GM04503 (cell line): ENCODE results near the gene GFI1B.
"Not testable (repeated sequence)": the region's sequence is repeated elsewhere in the genome, so short reads cannot be mapped to it uniquely, and the experiment has no call there.

Experiments used
- DNase-seq: peaks from one replicate; pipeline ENCODE4 v3.0.0-alpha.2; 2012; ENCODE audit warnings: low read depth

The GFI1B gene

DNA sequence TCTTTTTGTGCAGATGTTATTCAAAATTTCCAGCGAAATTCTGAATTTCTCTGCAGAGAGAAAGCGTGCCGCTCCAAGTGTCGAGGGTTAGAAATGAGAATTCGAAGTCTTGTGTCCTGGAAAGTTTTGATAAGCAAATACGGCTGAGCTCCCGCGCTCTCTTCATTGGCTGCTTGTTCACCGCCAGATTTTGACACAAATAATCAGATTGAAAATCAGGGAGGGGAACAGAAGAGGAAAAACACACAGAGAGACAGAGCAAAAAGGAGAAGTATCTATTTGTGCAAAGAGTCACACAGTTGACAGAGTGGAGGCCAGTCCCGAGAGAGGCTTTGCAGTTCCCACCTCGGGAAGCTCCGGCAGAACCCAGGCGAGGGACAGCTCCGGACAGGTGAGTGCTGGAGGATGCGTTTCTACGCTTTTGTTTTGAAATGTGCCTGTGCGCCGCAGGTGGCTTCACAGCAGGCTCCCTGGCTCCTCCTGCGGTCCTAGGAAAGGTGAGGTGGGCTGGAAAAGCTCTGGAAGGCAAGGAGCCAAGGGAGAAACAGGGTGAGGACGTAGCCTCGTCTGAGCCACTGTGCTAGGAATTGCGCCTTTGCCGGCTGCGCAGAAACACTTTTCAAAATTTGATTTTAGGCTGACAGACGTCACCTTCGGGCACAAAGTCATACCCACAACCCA lies at the start of gene GFI1B:
Gene GFI1B (plus strand): TSS at position 244 of the 681 bp plus-strand sequence. CDS start 7,985 bp downstream, outside the sequence.
- no peak for DNase-seq

DNA sequence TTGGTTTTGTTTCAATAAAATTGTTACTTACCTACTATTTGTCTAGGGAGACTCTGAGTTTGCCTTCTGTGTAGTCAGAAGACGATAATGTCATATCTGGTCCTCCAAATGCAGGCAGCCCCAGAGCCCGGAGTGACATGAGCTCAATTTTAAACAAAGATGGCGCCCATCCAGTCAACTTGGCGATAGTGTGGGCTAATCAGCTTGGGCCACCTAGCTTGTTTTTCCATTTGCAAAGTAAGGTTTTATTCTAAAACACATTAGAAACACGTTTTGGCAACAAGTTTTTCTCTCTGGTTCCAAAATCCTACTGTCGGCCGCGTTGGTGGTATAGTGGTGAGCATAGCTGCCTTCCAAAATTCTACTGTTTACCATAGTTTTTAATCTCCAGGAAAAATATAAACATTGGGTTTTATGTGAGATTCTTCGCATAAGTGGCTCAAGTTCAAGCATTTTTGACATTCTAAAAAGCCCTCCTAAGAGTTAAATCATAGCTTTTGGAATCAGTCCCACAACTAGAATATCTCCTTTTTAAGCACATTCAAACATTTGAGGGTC lies 47.2 kb upstream of the GFI1B start:
- no peak for DNase-seq

DNA sequence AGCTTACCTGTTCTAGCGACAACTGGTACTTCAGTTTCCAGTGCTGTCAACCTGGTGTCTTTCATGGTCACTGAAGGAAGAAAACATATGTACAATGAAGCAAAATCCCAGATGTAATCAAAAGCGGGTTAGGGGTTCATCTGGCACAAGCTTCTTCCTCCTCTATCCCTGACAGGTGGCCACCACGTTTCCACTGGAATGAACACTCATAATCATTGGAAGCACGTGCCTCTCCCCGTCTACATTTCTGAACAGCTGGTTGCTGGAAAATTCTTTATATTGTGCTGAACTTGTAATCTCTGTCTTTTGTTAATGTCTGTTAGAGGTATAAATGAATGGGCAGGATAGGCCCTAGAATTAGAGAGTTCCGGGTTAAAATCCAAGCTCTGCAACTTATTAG lies 43.5 kb upstream of the GFI1B start:
- DNase-seq, result no peak

DNA sequence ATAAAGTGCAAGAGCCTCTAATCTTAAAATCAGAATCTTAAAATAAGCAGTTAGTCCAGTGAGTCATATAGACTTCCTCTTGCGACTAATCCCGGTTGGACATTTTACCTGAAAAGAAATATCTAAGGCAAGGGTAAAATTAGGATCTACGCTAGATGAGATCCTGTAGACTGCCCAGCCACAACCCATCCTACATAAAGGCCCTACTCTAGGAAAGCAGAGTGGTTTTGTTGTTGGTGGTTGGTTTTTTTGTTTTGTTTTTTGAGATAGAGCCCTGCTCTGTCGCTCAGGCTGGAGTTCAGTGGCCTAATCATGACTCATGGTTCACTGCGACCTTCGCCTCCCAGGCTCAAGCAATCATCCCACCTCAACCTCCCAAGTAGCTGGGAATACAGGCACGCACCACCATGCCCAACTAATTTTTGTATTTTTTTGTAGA lies 41.0 kb upstream of the GFI1B start:
- no peak for DNase-seq

DNA sequence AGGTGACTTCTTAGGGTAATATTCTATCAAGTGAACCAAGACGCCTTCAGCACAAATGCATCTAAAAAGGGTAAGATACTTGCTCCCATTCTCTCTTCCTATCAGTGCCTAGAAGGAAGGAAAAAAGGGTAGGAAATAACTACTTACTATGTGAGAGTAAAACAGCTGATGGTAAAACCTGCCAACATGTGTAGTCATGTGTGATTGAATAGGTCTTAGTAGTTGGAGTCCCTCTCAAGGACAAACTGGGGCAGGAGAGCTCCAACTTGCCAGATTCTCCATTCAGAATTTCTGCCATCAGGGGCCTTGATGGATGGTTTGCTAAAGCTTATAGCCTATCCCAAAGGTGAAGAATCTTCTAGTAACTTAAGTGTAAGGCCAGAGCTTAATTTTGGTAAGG lies 39.3 kb upstream of the GFI1B start:
- DNase-seq, result no peak

DNA sequence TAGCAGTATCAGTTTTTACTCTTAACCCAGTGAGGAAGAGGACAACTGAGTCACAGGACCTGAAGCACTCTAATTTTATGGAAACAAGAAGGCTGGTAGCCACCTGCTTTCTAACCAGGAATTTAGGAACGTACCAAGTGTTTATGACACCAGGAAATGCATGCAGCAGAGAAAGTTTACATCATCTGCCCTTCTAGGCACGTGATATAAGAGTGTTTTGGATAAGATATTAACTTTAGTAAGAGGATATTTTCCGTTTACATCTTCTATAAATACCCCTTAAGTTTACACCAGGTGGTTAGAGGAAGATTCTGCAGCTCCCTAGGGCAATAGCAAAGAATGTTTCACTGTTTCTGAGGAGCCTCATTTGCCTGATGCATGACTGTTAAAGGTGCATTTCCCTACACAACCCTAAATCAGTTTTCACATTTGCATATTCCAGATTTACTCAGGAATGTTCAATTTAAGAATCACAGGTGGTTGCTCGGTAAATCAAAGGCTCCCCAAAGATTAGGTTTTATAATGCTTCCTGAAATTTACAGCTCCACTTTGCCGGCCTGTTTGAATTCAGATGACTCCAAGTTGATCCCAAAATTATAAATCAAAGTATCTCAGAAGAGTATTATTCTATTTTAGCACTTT lies 35.8 kb upstream of the GFI1B start:
- DNase-seq, result no peak

DNA sequence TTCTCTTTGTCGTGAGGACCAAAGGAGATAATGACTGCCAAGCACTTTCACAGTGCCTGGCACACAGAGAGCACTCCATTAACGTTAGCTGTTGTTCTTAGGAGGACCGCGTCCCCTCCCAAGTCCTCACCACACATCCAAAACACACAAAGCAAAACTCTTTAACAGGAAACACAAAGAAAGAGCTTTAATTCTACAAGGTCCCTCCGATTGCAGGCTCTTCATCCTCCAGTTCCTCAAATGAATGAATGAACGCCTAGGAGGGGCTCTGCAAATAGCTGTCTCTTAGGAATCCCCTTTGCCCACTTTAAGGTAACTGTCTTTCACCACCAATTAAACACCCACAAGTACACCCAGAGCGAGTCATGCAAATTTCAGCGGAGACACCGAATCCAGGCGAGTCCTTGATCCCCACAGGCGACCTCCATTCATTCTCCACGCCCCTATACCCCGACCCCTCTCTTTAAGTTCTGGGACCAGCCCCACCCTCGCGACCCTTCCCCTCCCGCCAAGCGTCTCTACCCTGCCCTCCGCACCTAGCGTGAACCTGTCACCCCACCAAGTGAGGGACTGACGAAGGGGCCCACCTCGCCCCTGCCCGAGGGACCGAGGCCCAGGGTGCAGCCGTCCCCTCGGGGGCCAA lies 34.7 kb upstream of the GFI1B start:
- DNase-seq, result no peak

DNA sequence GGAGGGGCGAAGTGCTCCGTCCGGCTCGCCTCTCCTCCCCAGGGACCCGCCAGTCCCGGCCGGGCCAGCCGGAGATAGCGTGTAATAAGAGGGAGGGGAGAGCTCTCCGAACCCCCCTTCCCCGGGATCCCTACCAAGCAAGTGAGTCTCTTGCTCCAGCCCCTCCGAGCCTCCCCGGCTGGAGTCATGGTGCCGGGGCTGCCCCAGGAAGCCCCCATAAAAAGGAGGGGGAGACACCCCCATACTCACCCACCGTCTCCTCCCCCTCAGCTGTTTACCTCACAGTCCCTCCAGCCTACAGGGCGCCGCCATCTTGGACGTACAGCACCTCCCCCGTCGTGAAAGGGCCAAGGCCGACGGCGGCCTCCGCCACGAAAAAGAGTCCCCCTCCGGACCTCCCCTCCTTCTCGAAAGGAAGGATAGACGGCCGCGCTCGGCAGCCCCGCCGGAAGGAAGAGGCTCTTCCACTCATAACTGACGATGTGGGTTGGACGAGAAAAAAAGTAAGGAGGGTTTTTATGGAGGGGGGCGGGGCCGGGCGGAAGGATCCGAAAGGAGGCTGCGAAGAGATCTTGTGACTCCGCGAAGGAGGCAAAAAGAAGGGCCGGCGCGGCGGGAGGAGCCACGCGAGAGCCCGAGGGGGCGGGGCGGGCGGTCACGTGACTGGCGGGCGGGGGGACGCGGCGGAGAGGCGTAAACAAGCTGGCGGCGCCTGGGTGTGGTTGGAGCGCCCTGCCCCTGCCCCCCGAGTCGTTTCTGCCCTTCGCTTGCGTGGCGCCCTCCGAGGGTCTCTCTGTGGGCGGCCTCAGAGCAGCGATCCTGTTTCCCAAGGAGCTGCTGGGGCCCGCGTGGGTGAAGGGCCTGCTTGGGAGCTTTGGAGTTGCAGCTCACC lies 34.0 kb upstream of the GFI1B start, which contains the start of gene TSC1:
Gene TSC1 (minus strand): TSS at position 323 of the 892 bp plus-strand sequence. CDS start 15,744 bp downstream, outside the sequence.
- peak; percentile 81 for DNase-seq

DNA sequence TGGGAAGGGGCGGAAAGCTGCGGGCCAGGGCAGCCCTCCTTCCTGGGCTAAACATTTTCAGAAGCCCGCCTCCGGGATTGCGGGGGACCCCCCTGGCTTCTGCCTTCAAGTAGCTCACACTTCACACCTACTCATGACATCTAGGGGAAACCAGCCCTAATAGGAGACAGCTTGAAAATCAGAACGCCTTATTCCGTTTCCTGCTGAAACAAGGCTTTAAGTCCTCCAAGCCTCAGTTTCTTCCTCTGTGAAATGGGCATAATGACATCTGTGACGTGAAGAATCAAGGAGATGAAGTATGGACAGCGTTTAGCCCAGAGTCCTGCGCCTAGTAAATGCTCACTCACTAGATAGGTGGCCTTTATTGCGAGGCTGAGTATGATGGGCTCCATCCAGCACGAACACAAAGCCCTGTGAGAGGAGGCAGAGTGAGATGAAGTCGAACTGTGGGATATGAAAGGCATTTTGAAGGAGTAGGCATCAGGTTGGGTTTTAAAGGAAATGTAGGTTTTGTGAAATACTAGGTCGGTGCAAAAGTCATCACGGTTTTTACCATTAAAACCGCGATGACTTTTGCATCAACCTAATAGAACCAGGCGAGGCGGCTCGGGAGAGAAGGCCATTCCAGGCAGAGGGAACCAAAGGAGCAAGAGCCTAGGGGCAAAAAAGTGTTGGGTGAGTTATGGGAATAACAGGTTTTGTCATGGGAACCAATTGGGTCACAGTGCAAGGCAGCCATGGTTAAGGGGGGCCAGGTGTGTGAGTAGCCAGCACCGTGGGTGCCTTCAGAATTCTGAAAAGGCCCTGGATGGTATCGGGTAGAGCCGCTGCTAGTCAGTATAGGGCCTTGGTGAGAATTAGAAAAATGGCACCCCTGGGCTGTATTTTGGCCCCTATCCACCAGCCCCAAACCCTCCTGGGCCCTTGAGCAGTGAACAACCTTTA lies 33.0 kb upstream of the GFI1B start:
- DNase-seq, result no peak

DNA sequence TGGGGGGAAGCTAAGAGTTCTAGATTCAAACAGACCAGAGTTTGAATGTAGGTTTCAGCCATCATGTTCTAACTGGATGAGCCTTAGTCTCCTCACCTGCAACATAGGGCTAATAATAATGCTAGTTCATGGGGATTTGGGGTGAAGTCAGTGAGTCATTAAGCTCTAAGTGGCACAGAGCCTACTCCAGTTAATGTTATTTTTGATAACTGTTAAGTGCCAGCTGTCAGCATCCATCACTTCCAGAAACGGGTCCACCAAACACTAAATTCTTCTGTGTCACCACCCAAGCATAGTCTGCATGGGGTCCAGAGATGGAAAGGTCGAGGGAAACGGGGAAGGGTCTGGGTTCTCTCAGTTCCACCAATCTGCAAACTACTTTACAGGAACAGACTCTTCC lies 32.3 kb upstream of the GFI1B start:
- no peak for DNase-seq

DNA sequence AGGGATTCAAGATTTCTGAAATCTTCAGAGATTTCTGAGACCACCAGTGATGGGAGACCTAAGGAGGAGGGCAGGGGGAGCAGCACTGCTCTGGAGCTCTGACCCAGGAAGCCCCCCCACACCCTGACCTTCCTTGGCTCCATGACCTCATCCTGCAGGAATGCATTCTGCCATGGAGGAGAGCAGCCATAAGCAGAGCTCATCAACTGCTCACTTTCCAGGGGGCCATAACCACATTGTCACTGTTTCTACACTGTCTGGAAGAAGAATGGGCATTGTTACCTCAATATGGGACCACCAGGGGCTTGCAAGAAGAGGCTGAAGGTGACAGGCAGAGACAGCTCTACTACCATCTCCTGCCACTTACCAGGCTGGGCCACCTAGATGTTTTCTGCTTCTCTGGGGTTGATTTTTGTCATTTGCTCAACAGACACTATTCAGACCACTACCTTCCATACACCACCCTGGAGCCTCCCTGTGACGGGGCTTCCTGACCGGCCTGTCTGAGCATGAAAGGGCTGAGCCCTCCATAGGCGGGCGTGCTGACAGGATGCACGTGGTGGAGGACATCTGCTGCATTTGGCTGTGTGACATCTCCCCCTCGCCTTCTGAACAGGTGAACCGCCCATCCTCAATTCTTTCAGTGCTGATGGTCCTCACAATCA lies 31.7 kb upstream of the GFI1B start:
- no peak for DNase-seq

DNA sequence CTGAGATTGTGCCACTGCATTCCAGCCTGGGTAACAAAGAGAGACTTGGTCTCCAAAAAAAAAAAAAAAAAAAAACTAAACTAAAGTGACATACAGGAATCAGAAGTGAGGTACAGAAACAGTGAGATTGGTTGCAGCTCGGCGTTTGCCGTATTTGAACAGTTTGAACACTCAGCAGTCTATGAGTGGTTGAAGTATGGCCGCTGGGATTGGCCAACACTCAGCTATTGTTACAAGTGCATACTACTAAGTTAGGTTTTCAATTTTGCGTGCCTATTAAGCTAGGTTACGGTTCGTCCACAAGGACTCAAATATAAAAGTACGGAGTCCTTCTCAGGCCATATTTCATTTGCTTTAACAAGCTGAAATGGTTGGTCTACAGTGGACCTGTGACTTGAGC lies 30.7 kb upstream of the GFI1B start:
- DNase-seq, result no peak

DNA sequence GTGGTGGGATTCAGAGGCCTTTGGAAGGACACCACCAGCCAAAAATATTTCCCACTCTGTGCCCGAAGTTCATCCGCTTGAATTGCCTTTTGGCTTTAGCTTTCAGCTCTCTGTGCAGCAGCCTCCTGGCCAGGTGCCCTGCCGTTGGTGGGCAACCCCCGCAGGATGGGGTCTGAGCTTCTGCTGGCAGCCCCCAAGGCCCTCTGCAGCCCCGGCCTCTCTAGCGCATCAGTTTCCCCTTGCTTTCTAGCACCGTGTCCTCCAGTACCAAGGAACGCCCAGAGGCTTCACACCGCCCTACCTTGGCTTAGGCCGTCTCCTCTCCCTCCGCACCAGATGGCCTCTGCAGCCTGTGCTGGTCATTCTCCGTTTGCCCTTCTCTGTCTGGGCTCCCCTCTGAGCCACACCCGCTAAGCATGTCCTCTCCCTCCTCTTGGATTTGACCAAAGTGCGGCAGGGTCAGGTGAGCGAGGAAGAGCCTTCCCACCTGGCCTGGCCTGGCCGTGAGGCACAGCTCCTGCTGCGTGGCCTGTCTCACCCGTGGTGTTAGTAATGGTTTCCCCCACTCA lies 29.9 kb upstream of the GFI1B start:
- DNase-seq, result no peak

DNA sequence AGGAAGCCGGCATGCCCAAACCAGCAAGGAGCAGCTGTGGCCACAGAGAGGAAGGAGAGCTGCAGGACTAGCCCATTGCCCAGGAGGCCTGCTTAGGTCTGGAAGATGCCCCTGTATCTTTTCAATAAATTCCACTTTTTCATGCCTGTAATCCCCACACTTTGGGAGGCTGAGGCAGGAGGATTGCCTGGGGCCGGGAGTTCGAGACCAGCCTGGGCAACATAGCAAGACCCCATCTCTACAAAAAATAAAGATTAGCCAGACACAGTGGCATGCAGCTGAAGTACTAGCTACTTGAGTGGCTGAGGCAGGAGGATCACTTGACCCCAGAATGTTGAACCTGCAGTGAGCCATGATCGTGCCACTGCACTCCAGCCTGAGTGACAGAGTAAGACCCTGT lies 28.8 kb upstream of the GFI1B start:
- DNase-seq, result no peak

DNA sequence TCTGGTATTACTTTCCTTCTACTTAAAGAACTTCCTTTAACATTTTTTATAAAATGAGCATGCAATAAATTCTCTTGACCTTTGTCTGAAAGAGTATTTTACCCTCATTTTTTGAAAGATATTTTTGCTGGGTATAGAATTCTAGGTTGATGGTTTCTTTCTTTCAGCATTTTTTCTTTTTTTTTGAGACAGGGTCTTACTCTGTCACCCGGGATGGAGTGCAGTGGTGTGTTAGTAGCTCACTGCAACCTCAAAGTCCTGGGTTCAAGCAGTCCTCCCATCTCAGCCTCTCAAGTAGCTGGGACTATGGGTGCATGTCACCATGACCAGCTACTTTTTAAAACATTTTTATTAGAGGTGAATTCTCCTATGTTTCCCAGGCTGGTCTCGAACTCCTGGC lies 23.4 kb upstream of the GFI1B start:
- DNase-seq, result no peak

DNA sequence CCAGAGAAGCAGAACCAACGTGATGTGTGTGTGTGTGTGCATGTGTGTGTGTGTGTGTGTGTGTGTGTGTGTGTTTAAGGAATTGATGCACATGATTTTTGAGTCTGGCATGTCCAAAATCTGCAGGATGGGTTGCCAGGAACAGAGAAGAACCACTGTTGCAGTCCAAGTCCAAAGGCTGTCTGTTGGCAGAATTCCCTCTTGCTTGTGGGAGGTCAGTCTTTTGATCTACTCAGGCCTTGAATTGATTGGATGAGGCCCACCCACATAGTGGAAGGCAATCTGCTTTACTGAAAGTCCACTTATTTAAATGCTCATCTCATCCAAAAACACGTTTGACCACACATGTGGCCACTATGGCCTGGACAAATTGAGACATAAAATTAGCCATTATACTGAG lies 22.7 kb upstream of the GFI1B start:
- DNase-seq, result no peak

DNA sequence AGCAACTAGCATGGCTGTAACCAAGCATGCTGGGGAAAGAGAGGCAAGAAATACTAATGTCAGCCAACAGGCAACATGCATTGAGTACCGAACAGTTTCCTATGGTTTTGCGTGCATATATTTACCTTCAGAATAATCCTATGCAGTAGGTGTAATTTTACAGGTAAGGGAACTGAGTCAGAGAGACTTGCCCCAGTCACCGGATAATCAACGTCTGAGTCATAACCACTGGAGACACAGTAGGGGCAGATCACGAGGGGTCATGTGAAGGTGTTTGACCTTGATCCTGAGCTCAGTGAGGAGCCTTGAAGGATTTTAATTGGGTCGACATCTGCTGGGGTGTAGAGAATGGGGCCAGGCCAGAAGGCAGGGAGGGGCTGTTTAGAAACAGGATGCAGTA lies 20.7 kb upstream of the GFI1B start:
- no peak for DNase-seq

DNA sequence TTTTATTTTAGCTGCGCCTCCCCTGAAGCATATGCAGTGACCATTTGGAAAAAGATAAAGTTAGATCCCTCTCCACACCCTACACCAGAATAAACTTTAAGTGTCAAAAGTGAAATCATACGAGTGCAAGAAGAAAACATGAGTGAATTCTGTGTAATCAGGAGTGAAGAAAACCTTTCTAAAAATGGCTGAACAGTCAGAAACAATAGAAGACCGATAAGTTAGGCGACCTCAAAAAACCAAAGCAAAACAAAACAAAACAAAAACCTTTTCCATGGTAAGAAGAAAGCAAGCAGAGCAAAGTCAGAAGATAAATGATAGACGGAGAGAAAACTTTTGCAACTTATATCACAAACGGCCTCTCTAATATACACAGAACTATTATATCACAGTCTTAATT lies 17.5 kb upstream of the GFI1B start:
- DNase-seq, result no peak

DNA sequence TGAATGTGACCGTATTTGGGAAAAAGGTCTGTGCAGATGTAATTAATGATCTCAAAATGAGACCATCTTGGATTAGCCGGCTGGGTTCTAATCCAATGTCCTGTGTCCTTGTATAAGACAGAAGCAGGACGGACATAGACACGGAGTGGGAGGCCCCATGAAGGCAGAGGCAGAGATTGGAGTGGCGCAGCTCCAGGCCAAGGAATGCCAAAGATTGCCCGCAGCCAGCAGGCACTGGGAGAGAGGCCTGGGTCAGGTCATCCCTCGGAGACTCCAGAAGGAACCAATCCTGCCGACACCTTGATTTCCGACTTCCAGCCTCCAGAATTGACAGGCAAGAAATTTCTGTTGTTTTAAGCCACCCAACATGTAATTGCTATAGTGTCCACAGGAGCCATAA lies 13.0 kb upstream of the GFI1B start:
- DNase-seq, result no peak

DNA sequence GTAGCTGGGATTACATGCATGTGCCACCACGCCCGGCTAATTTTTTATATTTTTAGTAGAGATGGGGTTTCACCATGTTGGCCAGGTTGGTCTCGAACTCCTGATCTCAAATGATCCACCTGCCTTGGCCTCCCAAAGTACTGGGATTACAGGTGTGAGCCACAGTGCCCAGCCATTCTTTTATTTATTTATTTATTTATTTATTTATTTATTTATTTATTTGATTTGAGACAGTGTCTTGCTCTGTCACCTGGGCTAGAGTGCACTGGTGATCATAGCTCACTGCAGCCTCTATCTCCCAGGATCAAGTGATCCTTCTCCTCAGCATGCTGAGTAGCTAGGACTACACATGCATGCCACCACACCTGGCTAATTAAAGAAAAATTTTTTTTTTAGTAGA lies 10.6 kb upstream of the GFI1B start:
- not testable (repeated sequence) for DNase-seq
